OCI-LY7 (cell line): ENCODE measurements around the gene MPHOSPH8. TPM values are rescaled to one million over a fixed set of nuclear protein-coding genes. Genes with fewer than 3 reads are reported as not detected.

Experiments used
- BruUV-seq: library from RNA; stranded (reverse); fragments of 400-500 nt; replicated peaks from 2 replicates; lab custom pipeline; 2021; lab: Mats Ljungman, UMichigan
- CTCF ChIA-PET: fragments of 300-600 bp; sonication (Branson Sonifier 250); formaldehyde crosslinking; loops from one replicate; lab custom pipeline; 2022; ENCODE audit warnings: antibody characterized with exemption; ENCODE audit not compliant: unreplicated experiment; lab: Charles Lee
- POLR2A ChIA-PET: fragments of 300-600 bp; sonication (Branson Sonifier 250); formaldehyde crosslinking; loops from one replicate; lab custom pipeline; 2022; ENCODE audit warnings: antibody characterized with exemption; lab: Charles Lee
- DNase-seq: peaks from one replicate; pipeline ENCODE4 v3.0.0-alpha.2; 2015; ENCODE audit warnings: low spot score
- H2AFZ ChIP-seq: fragments of 200-600 bp; sonication (generic), shearing (Covaris generic); 2 replicates; pipeline ENCODE4 v1.6.1; 2014; ENCODE audit warnings: mild to moderate bottlenecking, antibody characterized with exemption, low read length, moderate library complexity
- H3K27ac ChIP-seq: fragments of 200-600 bp; sonication (generic); 2 replicates; pipeline ENCODE4 v1.5.1; 2014; ENCODE audit warnings: mixed run types, low read depth, mild to moderate bottlenecking, moderate library complexity, low read length, inconsistent platforms; ENCODE audit not compliant: poor library complexity, severe bottlenecking
- H3K36me3 ChIP-seq: fragments of 200-600 bp; sonication (generic); 2 replicates; pipeline ENCODE4 v1.6.1; 2014; ENCODE audit warnings: mild to moderate bottlenecking, antibody characterized with exemption, low read length, moderate library complexity, mixed read lengths; ENCODE audit not compliant: insufficient read depth
- H3K4me1 ChIP-seq: fragments of 200-600 bp; sonication (generic); 2 replicates; pipeline ENCODE4 v1.5.1; 2014; ENCODE audit warnings: mild to moderate bottlenecking, low read length; ENCODE audit not compliant: insufficient read depth, poor library complexity, severe bottlenecking
- H3K4me2 ChIP-seq: fragments of 200-600 bp; sonication (generic); 2 replicates; pipeline ENCODE4 v1.6.1; 2014; ENCODE audit warnings: mild to moderate bottlenecking, low read length
- H3K4me3 ChIP-seq: fragments of 200-600 bp; sonication (generic); 2 replicates; pipeline ENCODE4 v1.5.1; 2014; ENCODE audit warnings: mild to moderate bottlenecking, low read depth, low read length; ENCODE audit not compliant: poor library complexity, severe bottlenecking
- H3K79me2 ChIP-seq: fragments of 200-600 bp; sonication (generic); 2 replicates; pipeline ENCODE4 v1.6.1; 2016; ENCODE audit warnings: low read depth, mild to moderate bottlenecking, low read length, moderate library complexity, mixed read lengths; ENCODE audit not compliant: insufficient read depth
- H3K9me2 ChIP-seq: fragments of 200-600 bp; sonication (generic); 2 replicates; pipeline ENCODE4 v1.6.1; 2016; ENCODE audit warnings: mild to moderate bottlenecking, low read length, mixed read lengths; ENCODE audit not compliant: insufficient read depth
- H3K9me3 ChIP-seq: fragments of 200-600 bp; sonication (generic); 2 replicates; pipeline ENCODE4 v1.6.1; 2014; ENCODE audit warnings: mild to moderate bottlenecking, mixed run types, low read length, mixed read lengths
- H4K20me1 ChIP-seq: fragments of 200-600 bp; sonication (generic); 2 replicates; pipeline ENCODE4 v1.6.1; 2014; ENCODE audit warnings: mild to moderate bottlenecking, antibody characterized with exemption, low read length, moderate library complexity, mixed read lengths; ENCODE audit not compliant: insufficient read depth
- CTCF ChIP-seq: fragments of 200-600 bp; sonication (generic); conservative IDR thresholded peaks from 2 replicates; pipeline ENCODE4 v1.5.1; 2014; ENCODE audit warnings: mild to moderate bottlenecking, antibody characterized with exemption, low read length, moderate library complexity, mixed read lengths
- EZH2phosphoT487 ChIP-seq: fragments of 200-600 bp; sonication (generic); IDR thresholded peaks from 2 replicates; pipeline ENCODE4 v1.6.1; 2018; ENCODE audit warnings: low read depth, borderline replicate concordance, mild to moderate bottlenecking, mixed run types, antibody characterized with exemption, low read length, moderate library complexity, mixed read lengths
- intact Hi-C: fragments of 100-400 bp; cut with micrococcal nuclease; formaldehyde crosslinking; loops from one replicate; pipeline ENCODE4 v1.10.0; 2022; ENCODE audit not compliant: unreplicated experiment
- total RNA-seq, 2 experiments: library from RNA; depleted of rRNA in 1 of 2; stranded (reverse); fragments of >200 nt in 1 of 2; shearing (Covaris generic) in 1 of 2; gene quantifications; 2 replicates each; pipeline ENCODE4 v1.2.3, GENCODE V29; 2014 to 2022

MPHOSPH8 gene
- total RNA-seq, 2 experiments from 2014 or later = 12.8 to 31.1 TPM

DNA sequence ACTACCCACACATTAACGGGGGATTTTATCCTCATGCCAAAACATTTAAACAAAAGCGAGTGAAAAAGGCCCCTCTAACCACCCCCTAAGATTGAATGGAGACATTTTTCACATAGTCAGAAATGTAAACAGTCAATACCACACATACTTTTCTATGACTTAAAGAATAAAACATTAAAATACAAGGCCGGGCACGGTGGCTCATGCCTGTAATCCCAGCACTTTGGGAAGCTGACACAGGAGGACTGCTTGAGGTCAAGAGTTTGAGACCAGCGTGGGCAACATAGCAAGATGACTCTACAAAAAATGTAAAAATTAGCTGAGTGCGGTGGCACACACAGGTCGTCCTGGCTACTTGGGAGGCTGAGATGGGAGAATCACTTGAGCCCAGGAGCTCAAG, 47.3 kb downstream of the MPHOSPH8 start:
- no peaks in the 10 kb centered on the region for H3K9me2 ChIP-seq
- no peaks in the 10 kb centered on the region for H3K4me1 ChIP-seq
- intact Hi-C loops = no loop called here
- no peak overlapping the region for H3K4me2 ChIP-seq
- H3K27ac ChIP-seq = no peak overlapping the region
- TF ChIP-seq CTCF (no peak), EZH2phosphoT487 (no peak)
- ChIA-PET POLR2A (no interaction called here), CTCF (no interaction called here)
- no peak overlapping the region for H3K4me3 ChIP-seq
- DNase-seq = no peak
- no peak overlapping the region for H2AFZ ChIP-seq
- peaks cover 37% of the 10 kb centered on the region for H3K36me3 ChIP-seq
- no peaks in the 10 kb centered on the region for H3K9me3 ChIP-seq
- 0 out of 2 replicates have a peak, but pooled peaks cover 8% of the 10 kb centered on the region for H4K20me1 ChIP-seq
- no TSS peak for BruUV-seq
- no peaks in the 10 kb centered on the region for H3K79me2 ChIP-seq

GRCh38 chr13:19681517-19681916, 48.1 kb downstream of the MPHOSPH8 start:
- ChIA-PET CTCF (no interaction called here), POLR2A (interaction anchor here (0.6 kb wide), 1 partner anchor 17 kb away, joined by 4 read pairs; no protein-coding TSS in a partner anchor)
- intact Hi-C loops = no loop called here
- H3K36me3 ChIP-seq = peaks cover 29% of the 10 kb centered on the region
- H3K4me3 ChIP-seq = no peak overlapping the region
- H4K20me1 ChIP-seq = 0 out of 2 replicates have a peak, but pooled peaks cover 2% of the 10 kb centered on the region
- H3K79me2 ChIP-seq = no peaks in the 10 kb centered on the region
- no peak overlapping the region for H3K4me2 ChIP-seq
- H3K9me2 ChIP-seq = no peaks in the 10 kb centered on the region
- BruUV-seq = no TSS peak
- H3K4me1 ChIP-seq = no peaks in the 10 kb centered on the region
- no peak for DNase-seq
- TF ChIP-seq EZH2phosphoT487 (no peak), CTCF (no peak)
- no peak overlapping the region for H3K27ac ChIP-seq
- no peak overlapping the region for H2AFZ ChIP-seq
- no peaks in the 10 kb centered on the region for H3K9me3 ChIP-seq

- intact Hi-C loops = no loop called here
- Histone ChIP-seq H3K4me3 (no peak overlapping the region), H3K4me2 (no peak overlapping the region), H3K9me2 (no peaks in the 10 kb centered on the region), H4K20me1 (no peaks in the 10 kb centered on the region), H3K4me1 (no peaks in the 10 kb centered on the region), H3K79me2 (no peaks in the 10 kb centered on the region), H3K36me3 (peaks cover 19% of the 10 kb centered on the region; the same call in 1 of the 2 replicates), H2AFZ (no peak overlapping the region), H3K27ac (no peak overlapping the region), H3K9me3 (no peaks in the 10 kb centered on the region)
- no TSS peak for BruUV-seq
- no peak for TF ChIP-seq EZH2phosphoT487
- TF ChIP-seq CTCF = no peak
- no peak for DNase-seq
- ChIA-PET CTCF (no interaction called here), POLR2A (interaction anchor here (0.6 kb wide), 1 partner anchor 334 kb away, joined by 3 read pairs; no protein-coding TSS in a partner anchor)
Observed at GRCh38 chr13:19685034-19685433, 51.6 kb downstream of the MPHOSPH8 start.
